Measurements from ENCODE around the gene SLC25A22. TPM values are rescaled to one million over a fixed set of nuclear protein-coding genes. Genes with fewer than 3 reads are reported as not detected.

The SLC25A22 gene
- polyA plus RNA-seq (2012; rRNA removed): 40.2 and 50.9 TPM in 2 replicates
- 20.4 and 33.0 TPM in 2 replicates for polyA plus RNA-seq (2012; cell fraction: cytosol; rRNA removed)
- 136 and 178 TPM in 2 replicates for polyA plus RNA-seq (2012; cell fraction: nucleus; rRNA removed)

DNA sequence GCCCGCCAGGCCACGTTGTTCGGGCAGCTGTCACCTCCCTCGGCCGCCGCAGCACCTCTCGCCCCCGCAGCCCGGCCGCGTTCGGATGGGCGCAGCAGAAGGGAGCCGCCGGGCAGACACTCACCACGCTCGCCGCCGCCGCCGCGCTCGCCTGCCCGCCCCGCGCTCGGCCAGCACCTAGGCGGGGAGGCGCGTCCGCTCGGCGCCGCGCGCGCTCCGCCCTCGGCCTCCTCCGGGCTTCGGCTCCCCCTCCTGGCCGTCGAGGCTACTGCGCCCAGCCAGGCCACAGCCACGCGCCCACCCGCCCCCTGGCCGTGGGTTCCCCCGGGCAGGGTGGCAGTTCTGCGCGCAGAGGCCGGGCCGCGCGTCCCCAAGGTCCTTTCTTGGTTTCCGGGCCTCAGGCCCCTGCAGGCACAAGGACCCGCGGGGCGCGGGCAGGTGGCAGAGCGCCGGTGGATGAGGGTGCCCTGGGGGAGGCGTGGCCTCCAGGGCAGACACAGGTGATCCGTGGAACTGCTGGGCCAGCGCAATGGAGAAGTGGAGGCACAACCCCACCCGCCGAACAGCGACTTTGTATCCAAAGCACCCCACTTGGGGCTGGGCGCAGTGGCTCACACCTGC is at the start of gene SLC25A22:
Gene SLC25A22 (minus strand): TSS at position 189 of the 621 bp plus-strand sequence. CDS start 3,275 bp downstream, outside the sequence.
- 68% methylated on average over 4 of the region's 69 CpGs for WGBS (ENCODE audit: low lambda C conversion rate)
- Histone ChIP-seq H3K4me3 (ENCODE audit: low read depth in 2 of 2, low read length in 1 of 2) (peak within 1 kb of the TSS; percentile 90 to 92), H4K20me1 (ENCODE audit: insufficient read depth) (no peaks in the 10 kb centered on the region), H3K9me3 (no peaks in the 10 kb centered on the region), H3K9ac (peak within 1 kb of the TSS; percentile 87), H3K79me2 (ENCODE audit: insufficient read depth) (peaks cover 24% of the 10 kb centered on the region), H2AFZ (ENCODE audit: low read depth) (no peak within 1 kb of the TSS; the same call in 1 of the 2 replicates), H3K36me3 (replicated peaks in 1 of 2; ENCODE audit: control insufficient read depth in 1 of 2, insufficient read depth in 2 of 2, low read length in 1 of 2) (peaks cover 0 to 50% of the 10 kb centered on the region in 2 experiments), H3K27ac (ENCODE audit: low read depth in 2 of 2, low read length in 1 of 2) (peak within 1 kb of the TSS; percentile 93), H3F3A (replicated peaks; ENCODE audit: insufficient read depth) (peaks cover 14% of the 10 kb centered on the region), H3K9me2 (no peaks in the 10 kb centered on the region), H3K27me3 (ENCODE audit: insufficient read depth) (no peaks in the 10 kb centered on the region), H3K4me2 (peak within 1 kb of the TSS; percentile 100), H3K4me1 (ENCODE audit: control insufficient read depth in 1 of 2, insufficient read depth in 2 of 2, low read depth in 1 of 2, low read length in 1 of 2) (peaks cover 8 to 40% of the 10 kb centered on the region in 2 experiments; a peak in 2 of 4 replicates)
- peak; percentile 98 for DNase-seq
- ChIA-PET CTCF (interaction anchor here (0.7 to 6.3 kb wide), 5 partner anchors 11 to 23 kb away, joined by 3 to 43 read pairs (median 4); no protein-coding TSS in a partner anchor), POLR2A (interaction anchor here (2.2 kb wide), 1 partner anchor 11 kb away, joined by 14 read pairs; the partner anchor contains the start of gene RPLP2)
- TF ChIP-seq, protein P1, sequence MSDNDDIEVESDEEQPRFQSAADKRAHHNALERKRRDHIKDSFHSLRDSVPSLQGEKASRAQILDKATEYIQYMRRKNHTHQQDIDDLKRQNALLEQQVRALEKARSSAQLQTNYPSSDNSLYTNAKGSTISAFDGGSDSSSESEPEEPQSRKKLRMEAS (IDR thresholded peaks at IDR 0.05; ENCODE audit: low read depth): no peak; the same call in 1 of the 2 replicates
- TF ChIP-seq YY1 (IDR thresholded peaks at IDR 0.05; ENCODE audit: low read depth) (no peak), SMC3 (IDR thresholded peaks at IDR 0.05; ENCODE audit: low read depth, low read length) (peak; percentile 37), RAD21 (IDR thresholded peaks at IDR 0.05; ENCODE audit: low read length) (peak; percentile 49), TCF12 (IDR thresholded peaks at IDR 0.05) (no peak), MXI1 (IDR thresholded peaks at IDR 0.05; ENCODE audit: low read depth, low read length) (peak; percentile 14), ELF1 (IDR thresholded peaks at IDR 0.05) (no peak), NFIC (IDR thresholded peaks at IDR 0.05; ENCODE audit: borderline replicate concordance) (no peak)
- TF ChIP-seq, protein P2, sequence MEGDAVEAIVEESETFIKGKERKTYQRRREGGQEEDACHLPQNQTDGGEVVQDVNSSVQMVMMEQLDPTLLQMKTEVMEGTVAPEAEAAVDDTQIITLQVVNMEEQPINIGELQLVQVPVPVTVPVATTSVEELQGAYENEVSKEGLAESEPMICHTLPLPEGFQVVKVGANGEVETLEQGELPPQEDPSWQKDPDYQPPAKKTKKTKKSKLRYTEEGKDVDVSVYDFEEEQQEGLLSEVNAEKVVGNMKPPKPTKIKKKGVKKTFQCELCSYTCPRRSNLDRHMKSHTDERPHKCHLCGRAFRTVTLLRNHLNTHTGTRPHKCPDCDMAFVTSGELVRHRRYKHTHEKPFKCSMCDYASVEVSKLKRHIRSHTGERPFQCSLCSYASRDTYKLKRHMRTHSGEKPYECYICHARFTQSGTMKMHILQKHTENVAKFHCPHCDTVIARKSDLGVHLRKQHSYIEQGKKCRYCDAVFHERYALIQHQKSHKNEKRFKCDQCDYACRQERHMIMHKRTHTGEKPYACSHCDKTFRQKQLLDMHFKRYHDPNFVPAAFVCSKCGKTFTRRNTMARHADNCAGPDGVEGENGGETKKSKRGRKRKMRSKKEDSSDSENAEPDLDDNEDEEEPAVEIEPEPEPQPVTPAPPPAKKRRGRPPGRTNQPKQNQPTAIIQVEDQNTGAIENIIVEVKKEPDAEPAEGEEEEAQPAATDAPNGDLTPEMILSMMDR (IDR thresholded peaks at IDR 0.05): peak; percentile 61

DNA sequence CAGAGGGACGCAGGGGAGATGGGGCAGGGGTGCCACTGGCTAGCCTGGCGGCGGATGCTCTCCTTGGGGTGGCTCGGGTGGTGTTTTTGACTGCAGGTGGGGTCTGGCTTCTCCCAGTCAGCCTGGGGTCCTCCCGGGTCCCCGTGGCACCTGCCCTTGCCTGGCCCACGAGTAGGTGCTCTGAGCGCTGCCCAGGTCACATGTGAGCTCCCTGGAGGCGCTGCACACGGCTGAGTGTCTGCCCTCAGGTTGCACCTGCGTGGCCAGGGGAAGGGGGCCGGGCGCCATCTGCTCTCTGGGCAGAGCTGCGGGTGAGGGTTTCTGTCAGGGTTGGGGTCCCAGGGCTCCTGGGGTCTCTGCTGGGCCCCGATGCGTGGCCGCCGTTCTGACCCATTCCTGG is 49.8 kb upstream of the SLC25A22 start:
- no peak overlapping the region for H3K9ac ChIP-seq
- 100% methylated on average over 1 of the region's 18 CpGs for WGBS (ENCODE audit: low lambda C conversion rate)
- no peak for TF ChIP-seq SIN3A (IDR thresholded peaks at IDR 0.05; ENCODE audit: borderline replicate concordance, low read depth, low read length)
- no peak for TF ChIP-seq NFIC (IDR thresholded peaks at IDR 0.05; ENCODE audit: borderline replicate concordance)
- no peak for TF ChIP-seq FOSL2 (IDR thresholded peaks at IDR 0.05; ENCODE audit: borderline replicate concordance, low read depth)
- TF ChIP-seq, protein P3, sequence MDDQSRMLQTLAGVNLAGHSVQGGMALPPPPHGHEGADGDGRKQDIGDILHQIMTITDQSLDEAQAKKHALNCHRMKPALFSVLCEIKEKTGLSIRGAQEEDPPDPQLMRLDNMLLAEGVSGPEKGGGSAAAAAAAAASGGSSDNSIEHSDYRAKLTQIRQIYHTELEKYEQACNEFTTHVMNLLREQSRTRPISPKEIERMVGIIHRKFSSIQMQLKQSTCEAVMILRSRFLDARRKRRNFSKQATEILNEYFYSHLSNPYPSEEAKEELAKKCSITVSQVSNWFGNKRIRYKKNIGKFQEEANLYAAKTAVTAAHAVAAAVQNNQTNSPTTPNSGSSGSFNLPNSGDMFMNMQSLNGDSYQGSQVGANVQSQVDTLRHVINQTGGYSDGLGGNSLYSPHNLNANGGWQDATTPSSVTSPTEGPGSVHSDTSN (IDR thresholded peaks at IDR 0.05): no peak
- TF ChIP-seq ELF1 (IDR thresholded peaks at IDR 0.05): no peak
- TF ChIP-seq MXI1 (IDR thresholded peaks at IDR 0.05; ENCODE audit: low read depth, low read length): no peak
- TF ChIP-seq TCF12 (IDR thresholded peaks at IDR 0.05): no peak
- no peak for TF ChIP-seq SMC3 (IDR thresholded peaks at IDR 0.05; ENCODE audit: low read depth, low read length)
- no peak for TF ChIP-seq POLR2AphosphoS5 (IDR thresholded peaks at IDR 0.05; ENCODE audit: low read depth, low read length)
- TF ChIP-seq, protein P4, sequence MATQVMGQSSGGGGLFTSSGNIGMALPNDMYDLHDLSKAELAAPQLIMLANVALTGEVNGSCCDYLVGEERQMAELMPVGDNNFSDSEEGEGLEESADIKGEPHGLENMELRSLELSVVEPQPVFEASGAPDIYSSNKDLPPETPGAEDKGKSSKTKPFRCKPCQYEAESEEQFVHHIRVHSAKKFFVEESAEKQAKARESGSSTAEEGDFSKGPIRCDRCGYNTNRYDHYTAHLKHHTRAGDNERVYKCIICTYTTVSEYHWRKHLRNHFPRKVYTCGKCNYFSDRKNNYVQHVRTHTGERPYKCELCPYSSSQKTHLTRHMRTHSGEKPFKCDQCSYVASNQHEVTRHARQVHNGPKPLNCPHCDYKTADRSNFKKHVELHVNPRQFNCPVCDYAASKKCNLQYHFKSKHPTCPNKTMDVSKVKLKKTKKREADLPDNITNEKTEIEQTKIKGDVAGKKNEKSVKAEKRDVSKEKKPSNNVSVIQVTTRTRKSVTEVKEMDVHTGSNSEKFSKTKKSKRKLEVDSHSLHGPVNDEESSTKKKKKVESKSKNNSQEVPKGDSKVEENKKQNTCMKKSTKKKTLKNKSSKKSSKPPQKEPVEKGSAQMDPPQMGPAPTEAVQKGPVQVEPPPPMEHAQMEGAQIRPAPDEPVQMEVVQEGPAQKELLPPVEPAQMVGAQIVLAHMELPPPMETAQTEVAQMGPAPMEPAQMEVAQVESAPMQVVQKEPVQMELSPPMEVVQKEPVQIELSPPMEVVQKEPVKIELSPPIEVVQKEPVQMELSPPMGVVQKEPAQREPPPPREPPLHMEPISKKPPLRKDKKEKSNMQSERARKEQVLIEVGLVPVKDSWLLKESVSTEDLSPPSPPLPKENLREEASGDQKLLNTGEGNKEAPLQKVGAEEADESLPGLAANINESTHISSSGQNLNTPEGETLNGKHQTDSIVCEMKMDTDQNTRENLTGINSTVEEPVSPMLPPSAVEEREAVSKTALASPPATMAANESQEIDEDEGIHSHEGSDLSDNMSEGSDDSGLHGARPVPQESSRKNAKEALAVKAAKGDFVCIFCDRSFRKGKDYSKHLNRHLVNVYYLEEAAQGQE (IDR thresholded peaks at IDR 0.05; ENCODE audit: low read depth, low read length): no peak
- TF ChIP-seq, protein P5, sequence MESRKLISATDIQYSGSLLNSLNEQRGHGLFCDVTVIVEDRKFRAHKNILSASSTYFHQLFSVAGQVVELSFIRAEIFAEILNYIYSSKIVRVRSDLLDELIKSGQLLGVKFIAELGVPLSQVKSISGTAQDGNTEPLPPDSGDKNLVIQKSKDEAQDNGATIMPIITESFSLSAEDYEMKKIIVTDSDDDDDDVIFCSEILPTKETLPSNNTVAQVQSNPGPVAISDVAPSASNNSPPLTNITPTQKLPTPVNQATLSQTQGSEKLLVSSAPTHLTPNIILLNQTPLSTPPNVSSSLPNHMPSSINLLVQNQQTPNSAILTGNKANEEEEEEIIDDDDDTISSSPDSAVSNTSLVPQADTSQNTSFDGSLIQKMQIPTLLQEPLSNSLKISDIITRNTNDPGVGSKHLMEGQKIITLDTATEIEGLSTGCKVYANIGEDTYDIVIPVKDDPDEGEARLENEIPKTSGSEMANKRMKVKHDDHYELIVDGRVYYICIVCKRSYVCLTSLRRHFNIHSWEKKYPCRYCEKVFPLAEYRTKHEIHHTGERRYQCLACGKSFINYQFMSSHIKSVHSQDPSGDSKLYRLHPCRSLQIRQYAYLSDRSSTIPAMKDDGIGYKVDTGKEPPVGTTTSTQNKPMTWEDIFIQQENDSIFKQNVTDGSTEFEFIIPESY (IDR thresholded peaks at IDR 0.05; ENCODE audit: borderline replicate concordance, low read depth): no peak
- no peak for TF ChIP-seq RXRA (IDR thresholded peaks at IDR 0.05; ENCODE audit: borderline replicate concordance, low read depth)
- H3K9me3 ChIP-seq: no peaks in the 10 kb centered on the region
- H2AFZ ChIP-seq (ENCODE audit: low read depth): no peak overlapping the region
- peaks cover 32 to 44% of the 10 kb centered on the region in 2 experiments; a peak in 3 of 4 replicates for H3K4me1 ChIP-seq (ENCODE audit: control insufficient read depth in 1 of 2, insufficient read depth in 2 of 2, low read depth in 1 of 2, low read length in 1 of 2)
- no peak overlapping the region for H3K27ac ChIP-seq (ENCODE audit: low read depth in 2 of 2, low read length in 1 of 2)
- no peaks in the 10 kb centered on the region for H3K27me3 ChIP-seq (ENCODE audit: insufficient read depth)
- H3K79me2 ChIP-seq (ENCODE audit: insufficient read depth): peaks cover 63% of the 10 kb centered on the region
- POLR2A ChIA-PET: interaction anchor here (0.8 to 1.5 kb wide), 2 partner anchors 12 to 204 kb away, joined by 3 read pairs; no protein-coding TSS in a partner anchor
- no peaks in the 10 kb centered on the region for H3K9me2 ChIP-seq
- H3K36me3 ChIP-seq (replicated peaks in 1 of 2; ENCODE audit: control insufficient read depth in 1 of 2, insufficient read depth in 2 of 2, low read length in 1 of 2): no peaks in the 10 kb centered on the region
- peak overlapping the region; percentile 86; the same call in 1 of the 2 replicates for H3K4me2 ChIP-seq
- CTCF ChIA-PET: interaction anchor here (0.8 to 7.5 kb wide), 29 partner anchors 9 to 242 kb away, joined by 3 to 70 read pairs (median 5); partner anchors contain the start of gene MUC6
- peaks cover 22% of the 10 kb centered on the region for H3F3A ChIP-seq (replicated peaks; ENCODE audit: insufficient read depth)
- peaks cover 41% of the 10 kb centered on the region for H4K20me1 ChIP-seq (ENCODE audit: insufficient read depth)
- H3K4me3 ChIP-seq (ENCODE audit: low read depth in 2 of 2, low read length in 1 of 2): no peak overlapping the region; a peak in 1 of 4 replicates
- no peak for DNase-seq
